ENCODE data around the gene PTH1R.

DNA sequence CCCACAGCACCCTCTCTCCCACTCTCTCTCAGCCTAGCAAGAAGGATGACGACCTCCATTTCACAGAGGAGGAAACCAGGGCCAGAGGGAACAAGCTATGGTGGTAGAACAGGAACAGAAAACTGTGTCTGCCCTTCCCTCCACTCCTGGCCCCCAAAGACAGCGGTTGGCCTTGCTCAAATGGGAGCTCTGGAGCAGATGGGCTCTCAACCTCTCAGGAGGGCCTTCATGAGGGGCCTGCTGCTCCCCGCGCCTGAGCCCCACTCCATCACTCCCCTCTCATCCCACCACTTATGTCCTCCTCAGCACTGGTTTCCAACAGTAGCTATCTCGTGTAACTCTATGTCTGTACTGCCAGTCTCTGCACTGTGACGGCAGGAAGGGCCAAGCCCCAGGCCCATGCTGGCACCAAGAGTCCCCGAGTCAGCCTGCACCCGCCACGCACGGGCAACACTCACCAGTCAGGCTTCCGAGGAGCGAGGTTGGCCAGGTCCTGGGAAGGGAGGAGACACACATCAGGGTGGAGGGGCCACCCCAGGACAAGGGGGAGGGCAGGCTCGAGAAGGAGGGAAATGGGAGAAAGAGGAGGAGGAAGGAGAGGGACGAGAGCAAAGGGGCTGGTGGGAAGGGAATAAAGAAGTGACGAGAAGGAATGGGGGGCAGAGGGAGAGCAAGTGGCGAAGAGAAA lies 45.5 kb downstream of the PTH1R start:
- TF ChIP-seq CEBPB (IDR thresholded peaks at IDR 0.05) (no peak), EP300 (IDR thresholded peaks at IDR 0.05; ENCODE audit: borderline replicate concordance) (no peak), YY1 (IDR thresholded peaks at IDR 0.05; ENCODE audit: low read depth) (no peak), EGR1 (IDR thresholded peaks at IDR 0.05) (no peak), REST (IDR thresholded peaks at IDR 0.05; ENCODE audit: low read depth) (no peak), USF1 (IDR thresholded peaks at IDR 0.05) (no peak), FOXM1 (IDR thresholded peaks at IDR 0.05; ENCODE audit: borderline replicate concordance, low read depth) (no peak), NFIC (IDR thresholded peaks at IDR 0.05) (no peak), TEAD4 (IDR thresholded peaks at IDR 0.05) (no peak), ZBTB7A (IDR thresholded peaks at IDR 0.05; ENCODE audit: low read depth) (no peak), TAF1 (IDR thresholded peaks at IDR 0.05; ENCODE audit: low read depth) (no peak)
- TF ChIP-seq, protein P1, sequence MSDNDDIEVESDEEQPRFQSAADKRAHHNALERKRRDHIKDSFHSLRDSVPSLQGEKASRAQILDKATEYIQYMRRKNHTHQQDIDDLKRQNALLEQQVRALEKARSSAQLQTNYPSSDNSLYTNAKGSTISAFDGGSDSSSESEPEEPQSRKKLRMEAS (IDR thresholded peaks at IDR 0.05), result no peak

Measured in Ishikawa (cell line).